Tibial artery (tissue), 4 donors: ENCODE data around the gene EBNA1BP2.

Experiments
- DNase-seq, 2 donors: peaks; one replicate each; pipeline ENCODE4 v3.0.0-alpha.2; 2019
- H3K27ac ChIP-seq, 2 donors: fragments of 200-600 bp; sonication (generic) in 1 of 2; 1 replicate in 1 of 2; 2 replicates in 1 of 2; pipeline ENCODE4 v1.5.1; 2018 to 2019; ENCODE audit warnings: mild to moderate bottlenecking in 1 of 2
- H3K27me3 ChIP-seq, 2 donors: fragments of 200-600 bp; sonication (generic) in 1 of 2; one replicate each; pipeline versions ENCODE4 v1.5.1 to v1.6.0; 2016 to 2019
- H3K36me3 ChIP-seq, 3 donors: fragments of 200-600 bp; sonication (generic) in 2 of 3; one replicate each; pipeline ENCODE4 v1.5.1; 2016 to 2019; ENCODE audit warnings: mild to moderate bottlenecking in 2 of 3
- H3K4me1 ChIP-seq, 4 donors: fragments of 200-600 bp; sonication (generic) in 2 of 4; 1 replicate in 3 of 4; 2 replicates in 1 of 4; pipeline ENCODE4 v1.5.1; 2016 to 2019
- H3K4me3 ChIP-seq, 2 donors: fragments of 200-600 bp; sonication (generic) in 1 of 2; 1 replicate in 1 of 2; 2 replicates in 1 of 2; pipeline ENCODE4 v1.5.1; 2018 to 2019; ENCODE audit warnings: mild to moderate bottlenecking in 2 of 2
- H3K9me3 ChIP-seq, 3 donors: fragments of 200-600 bp; sonication (generic) in 1 of 3; one replicate each; pipeline ENCODE4 v1.5.1; 2016 to 2019
- CTCF ChIP-seq, 2 experiments: fragments of 200-600 bp in 1 of 2; fragments of 450-650 bp in 1 of 2; IDR thresholded peaks; one replicate each; pipeline ENCODE4 v1.5.1; 2017 to 2019; ENCODE audit warnings: antibody characterized with exemption in 2 of 2, mild to moderate bottlenecking in 1 of 2, moderate library complexity in 1 of 2
- intact Hi-C: fragments of 100-400 bp; cut with DNase I; formaldehyde crosslinking; loops from one replicate; pipeline ENCODE4 v1.15.0; 2023; ENCODE audit warnings: low total_unique reads

EBNA1BP2 gene

GRCh38 chr1:43199093-43199726 lies 27.1 kb upstream of the EBNA1BP2 start:
- no peaks in the 10 kb centered on the region for H3K4me1 ChIP-seq
- no peak overlapping the region for H3K27ac ChIP-seq
- H3K4me3 ChIP-seq: no peak overlapping the region
- H3K9me3 ChIP-seq: no peaks in the 10 kb centered on the region
- no peak for TF ChIP-seq CTCF (IDR thresholded peaks at IDR 0.05)
- intact Hi-C loops: no loop called here
- no peak for DNase-seq
- H3K36me3 ChIP-seq: no peaks in the 10 kb centered on the region
- H3K27me3 ChIP-seq: no peaks in the 10 kb centered on the region

DNA sequence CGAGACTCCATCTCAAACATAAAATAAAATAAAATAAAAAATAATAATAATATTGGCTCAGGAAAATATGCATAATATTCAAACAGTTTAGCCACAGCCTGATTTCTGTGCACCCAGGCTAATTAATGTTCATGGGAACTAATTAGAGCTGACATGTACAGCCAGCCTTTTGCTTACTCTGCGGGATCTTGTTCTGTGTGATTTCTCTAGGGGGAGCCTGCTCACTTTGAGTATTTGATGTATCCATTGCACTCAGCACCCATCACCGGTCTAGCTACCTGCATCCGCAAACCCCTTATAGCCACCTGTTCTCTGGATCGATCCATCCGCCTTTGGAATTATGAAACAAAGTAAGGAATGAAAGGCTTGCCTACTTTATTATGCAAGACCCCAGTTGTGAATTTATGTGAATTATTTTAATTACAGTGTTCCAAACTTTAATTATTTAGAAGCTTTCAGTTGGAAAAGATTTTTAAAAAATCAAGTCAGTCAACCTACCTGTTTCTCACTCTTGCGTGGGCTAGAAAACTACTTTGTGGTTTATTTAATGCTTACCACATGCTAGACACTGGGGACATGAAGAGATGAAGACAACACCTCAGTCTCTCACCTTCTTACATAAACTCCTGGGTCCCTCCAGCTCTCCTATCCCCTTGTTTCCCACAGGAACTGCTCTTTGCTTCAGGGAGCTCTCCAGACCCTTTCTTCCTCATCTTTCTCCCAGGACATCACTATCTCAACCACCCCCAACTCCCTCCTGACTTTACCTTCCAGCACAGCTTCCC lies 25.4 kb upstream of the EBNA1BP2 start:
- Histone ChIP-seq H3K4me1 (no peaks in the 10 kb centered on the region), H3K36me3 (no peaks in the 10 kb centered on the region), H3K27me3 (no peaks in the 10 kb centered on the region), H3K27ac (no peak overlapping the region), H3K4me3 (no peak overlapping the region), H3K9me3 (no peaks in the 10 kb centered on the region)
- DNase-seq: no peak
- intact Hi-C loops: no loop called here
- no peak for TF ChIP-seq CTCF (IDR thresholded peaks at IDR 0.05)

GRCh38 chr1:43194509-43194908 lies 22.4 kb upstream of the EBNA1BP2 start:
- intact Hi-C loops: no loop called here

DNA sequence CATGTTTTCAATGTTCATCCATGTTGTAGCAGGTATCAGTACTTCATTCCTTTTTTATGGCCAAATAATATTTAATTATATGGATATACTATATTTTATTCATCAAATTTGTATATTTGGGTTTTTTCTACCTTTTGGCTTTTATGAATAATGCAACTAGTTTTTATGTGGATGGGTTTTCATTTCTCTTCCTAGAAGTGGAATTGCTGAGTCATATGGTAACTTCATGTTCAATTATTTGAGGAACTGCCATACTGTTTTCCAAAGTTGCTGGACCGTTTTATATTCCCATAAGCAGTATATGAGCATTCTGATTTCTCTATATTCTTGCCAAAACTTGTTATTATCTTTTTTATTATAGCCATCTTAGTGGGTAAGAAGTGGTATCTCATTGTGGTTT lies 16.0 kb upstream of the EBNA1BP2 start:
- intact Hi-C loops: no loop called here
- no peak for TF ChIP-seq CTCF (IDR thresholded peaks at IDR 0.05)
- DNase-seq: no peak

More at GRCh38 chr1:43194509-43194908, 22.4 kb upstream of the EBNA1BP2 start:
- no peak overlapping the region for H3K4me3 ChIP-seq
- TF ChIP-seq CTCF (IDR thresholded peaks at IDR 0.05): no peak
- H3K27me3 ChIP-seq: no peaks in the 10 kb centered on the region
- DNase-seq: no peak
- no peaks in the 10 kb centered on the region for H3K4me1 ChIP-seq
- no peak overlapping the region for H3K27ac ChIP-seq
- peaks cover 0 to 3% (median 0%) of the 10 kb centered on the region in 3 donors for H3K9me3 ChIP-seq
- H3K36me3 ChIP-seq: no peaks in the 10 kb centered on the region

GRCh38 chr1:43184995-43185394 lies 12.9 kb upstream of the EBNA1BP2 start:
- Histone ChIP-seq H3K36me3 (no peaks in the 10 kb centered on the region), H3K9me3 (no peaks in the 10 kb centered on the region), H3K27ac (no peak overlapping the region), H3K4me3 (no peak overlapping the region), H3K4me1 (no peaks in the 10 kb centered on the region), H3K27me3 (peaks cover 0 to 11% of the 10 kb centered on the region in 2 donors)
- no peak for DNase-seq
- intact Hi-C loops: no loop called here
- TF ChIP-seq CTCF (IDR thresholded peaks at IDR 0.05): no peak

More for the DNA sequence above, 16.0 kb upstream of the EBNA1BP2 start:
- Histone ChIP-seq H3K27ac (no peak overlapping the region), H3K9me3 (peaks cover 0 to 3% (median 0%) of the 10 kb centered on the region in 3 donors), H3K36me3 (no peaks in the 10 kb centered on the region), H3K4me1 (no peaks in the 10 kb centered on the region), H3K4me3 (no peak overlapping the region), H3K27me3 (peaks cover 0 to 11% of the 10 kb centered on the region in 2 donors)
